AG04449 (cell line): Measurements from ENCODE around the gene GPR31.

Experiments used
- CTCF ChIA-PET: fragments of 350-600 bp; formaldehyde crosslinking; extraction: SDS; loops from one replicate; lab custom pipeline; 2021; ENCODE audit warnings: antibody characterized with exemption; lab: Yijun Ruan, JAX
- POLR2A ChIA-PET: fragments of 400-600, 350-600 bp; formaldehyde crosslinking; extraction: SDS; loops from one replicate; lab custom pipeline; 2020; ENCODE audit warnings: antibody characterized with exemption, inconsistent platforms; lab: Yijun Ruan, JAX
- DNase-seq: peaks from one replicate; pipeline ENCODE4 v3.0.0-alpha.2; 2010; ENCODE audit warnings: low read depth, low spot score
- H3K4me3 ChIP-seq: 2 replicates; pipeline ENCODE4 v1.5.1; 2011; ENCODE audit warnings: low read depth, mild to moderate bottlenecking, control low read depth, low read length
- CTCF ChIP-seq: IDR thresholded peaks from one replicate; pipeline ENCODE4 v1.5.1; 2011; ENCODE audit warnings: mild to moderate bottlenecking, moderate library complexity, low read length, control low read depth, inconsistent platforms; ENCODE audit not compliant: insufficient read depth; ENCODE audit errors: missing control alignments

The GPR31 gene

GRCh38 chr6:167112421-167112820 lies 45.4 kb downstream of the GPR31 start:
- POLR2A ChIA-PET: no interaction called here
- CTCF ChIA-PET: no interaction called here
- H3K4me3 ChIP-seq: no peak overlapping the region
- DNase-seq: no peak
- TF ChIP-seq CTCF: no peak

GRCh38 chr6:167111597-167111996 lies 46.2 kb downstream of the GPR31 start:
- H3K4me3 ChIP-seq: no peak overlapping the region
- ChIA-PET CTCF (no interaction called here), POLR2A (no interaction called here)
- no peak for DNase-seq
- no peak for TF ChIP-seq CTCF

DNA sequence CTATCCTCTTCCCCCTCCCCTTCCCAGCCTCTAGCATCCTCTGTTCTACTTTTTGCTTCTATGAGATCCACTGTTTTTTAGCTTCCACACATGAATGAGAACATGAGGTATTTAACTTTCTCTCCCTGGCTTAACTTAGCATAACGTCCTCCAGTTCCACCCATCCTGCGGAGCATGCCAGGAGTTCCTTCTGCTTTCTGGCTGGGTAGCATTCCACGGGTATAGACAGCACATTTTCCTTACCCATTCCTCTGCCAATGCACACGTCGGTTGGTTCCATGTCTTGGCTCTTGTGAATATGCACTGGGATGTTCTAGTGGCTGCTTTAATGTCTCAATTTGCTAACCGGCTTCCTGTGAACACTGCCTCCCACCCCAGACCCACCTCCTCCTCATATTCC lies 48.1 kb downstream of the GPR31 start:
- DNase-seq: no peak
- ChIA-PET POLR2A (no interaction called here), CTCF (no interaction called here)
- H3K4me3 ChIP-seq: no peak overlapping the region
- no peak for TF ChIP-seq CTCF

- no peak for DNase-seq
- no peak overlapping the region for H3K4me3 ChIP-seq
- TF ChIP-seq CTCF: no peak
- POLR2A ChIA-PET: no interaction called here
- CTCF ChIA-PET: no interaction called here
Measured at GRCh38 chr6:167108278-167108677, 49.5 kb downstream of the GPR31 start.

GRCh38 chr6:167107787-167108186 lies 50.0 kb downstream of the GPR31 start:
- POLR2A ChIA-PET: no interaction called here
- no peak overlapping the region for H3K4me3 ChIP-seq
- DNase-seq: no peak
- CTCF ChIA-PET: no interaction called here
- no peak for TF ChIP-seq CTCF

GRCh38 chr6:167106406-167106805 lies 51.4 kb downstream of the GPR31 start:
- POLR2A ChIA-PET: no interaction called here
- no peak for TF ChIP-seq CTCF
- no peak for DNase-seq
- no peak overlapping the region for H3K4me3 ChIP-seq
- CTCF ChIA-PET: no interaction called here
